HepG2 (cell line): ENCODE results near the gene TMEM187. TPM values are rescaled to one million over a fixed set of nuclear protein-coding genes. Genes with fewer than 3 reads are reported as not detected.

Experiments
- AGO2 ChIP-seq: fragments of 200-400 bp; formaldehyde crosslinking; optimal IDR thresholded peaks from 2 replicates; pipeline ENCODE3; 2017; ENCODE audit warnings: mild to moderate bottlenecking, low read depth, low read length, moderate library complexity
- CSRNP1 ChIP-seq: sonication (generic); formaldehyde crosslinking; IDR thresholded peaks from 2 replicates; pipeline ENCODE4 v1.8.1; 2023; ENCODE audit warnings: mild to moderate bottlenecking, missing genetic modification reagents
- CTCF ChIP-seq: sonication (generic); formaldehyde crosslinking; IDR thresholded peaks from 2 replicates; pipeline ENCODE4 v1.5.0; 2020; ENCODE audit warnings: mild to moderate bottlenecking, missing genetic modification reagents, moderate library complexity
- GABPB1 ChIP-seq: IDR thresholded peaks from 2 replicates; pipeline ENCODE4 v1.6.1; 2016; ENCODE audit warnings: mild to moderate bottlenecking, missing genetic modification reagents, moderate library complexity, missing compliant biosample characterization
- MIER2 ChIP-seq: IDR thresholded peaks from 2 replicates; pipeline ENCODE4 v1.6.1; 2016; ENCODE audit warnings: missing biosample characterization, missing genetic modification reagents
- NFE2L1 ChIP-seq: sonication (generic); formaldehyde crosslinking; IDR thresholded peaks from 2 replicates; pipeline ENCODE4 v1.4.0; 2020; ENCODE audit warnings: missing genetic modification reagents, mild to moderate bottlenecking, borderline replicate concordance
- NFYB ChIP-seq: sonication (generic); formaldehyde crosslinking; IDR thresholded peaks from 2 replicates; pipeline ENCODE4 v1.4.0; 2020; ENCODE audit warnings: missing genetic modification reagents
- SKI ChIP-seq: fragments of 450-650 bp; IDR thresholded peaks from one replicate; pipeline ENCODE4 v1.6.1; 2018; ENCODE audit warnings: mild to moderate bottlenecking; ENCODE audit not compliant: partially characterized antibody
- SMAD3 ChIP-seq: sonication (generic); formaldehyde crosslinking; IDR thresholded peaks from 2 replicates; pipeline ENCODE4 v1.4.0; 2020; ENCODE audit warnings: missing genetic modification reagents
- SRY ChIP-seq: sonication (generic); formaldehyde crosslinking; IDR thresholded peaks from 2 replicates; pipeline ENCODE4 v1.8.0; 2022; ENCODE audit warnings: mild to moderate bottlenecking, missing genetic modification reagents
- TBP ChIP-seq: sonication (generic); formaldehyde crosslinking; IDR thresholded peaks from 2 replicates; pipeline ENCODE4 v1.5.0; 2020; ENCODE audit warnings: missing genetic modification reagents
- ZBTB4 ChIP-seq: sonication (generic); formaldehyde crosslinking; IDR thresholded peaks from 2 replicates; pipeline ENCODE4 v1.4.0; 2020; ENCODE audit warnings: missing genetic modification reagents, mild to moderate bottlenecking, borderline replicate concordance
- ZNF253 ChIP-seq: sonication (generic); formaldehyde crosslinking; IDR thresholded peaks from 2 replicates; pipeline ENCODE4 v1.8.0; 2022; ENCODE audit warnings: mild to moderate bottlenecking, missing genetic modification reagents, borderline replicate concordance
- ZNF282 ChIP-seq: fragments of 450-650 bp; IDR thresholded peaks from 2 replicates; pipeline ENCODE4 v1.6.1; 2018; ENCODE audit not compliant: partially characterized antibody
- ZNF687 ChIP-seq: sonication (generic); formaldehyde crosslinking; IDR thresholded peaks from 2 replicates; pipeline ENCODE4 v1.5.1; 2020; ENCODE audit warnings: mild to moderate bottlenecking, missing genetic modification reagents, moderate library complexity
- ZNF740 ChIP-seq: sonication (generic); formaldehyde crosslinking; IDR thresholded peaks from 2 replicates; pipeline ENCODE4 v1.4.0; 2020; ENCODE audit warnings: missing genetic modification reagents
- polyA plus RNA-seq, 8 experiments: library from polyadenylated mRNA; depleted of rRNA in 3 of 8; stranded (reverse) in 7 of 8; unstranded in 1 of 8; fragments of >200 nt; fragmentation: Illumina TruSeq in 4 of 8; extraction: Trizol in 4 of 8; gene quantifications; 2 replicates each; pipeline versions ENCODE4 v1.2.1 to v1.2.3, GENCODE V29; 2011 to 2016; ENCODE audit warnings: low read depth in 4 of 8, missing spikeins in 1 of 8, mixed read lengths in 1 of 8; ENCODE audit not compliant: insufficient read depth in 1 of 8
- total RNA-seq, 5 experiments: library from RNA; depleted of rRNA; stranded (reverse); fragments of >200 nt; fragmentation: Illumina TruSeq; extraction: Trizol; gene quantifications; 2 replicates each; pipeline ENCODE4 v1.2.3, GENCODE V29; 2016; ENCODE audit warnings: low read depth in 1 of 5

TMEM187 gene
- total and polyA plus RNA-seq, 2 of the 13 experiments (the other 11 are each of a cell fraction or from before 2014, with no cell fraction given), result 2.2 to 6.2 TPM

- TF ChIP-seq ZNF687 (CRISPR knock-in tag) (peak; percentile 34; the same call in 1 of the 2 replicates), ZBTB4 (no peak), CTCF (CRISPR knock-in tag) (0 out of 2 replicates have a peak, but pooled peaks have one; percentile 7), GABPB1 (CRISPR knock-in tag) (no peak), ZNF282 (no peak), SKI (no peak), NFE2L1 (CRISPR knock-in tag) (no peak), TBP (CRISPR knock-in tag) (no peak), SRY (CRISPR knock-in tag) (no peak), ZNF253 (no peak), ZNF740 (CRISPR knock-in tag) (no peak), SMAD3 (no peak), MIER2 (no peak), AGO2 (peak; percentile 57), CSRNP1 (CRISPR knock-in tag) (no peak), NFYB (CRISPR knock-in tag) (no peak)
Measured at GRCh38 chrX:153969125-153969903, 3.2 kb upstream of the TMEM187 start (continued).
